GM18870 (cell line): ENCODE measurements around the gene EDEM2.
"Not testable (repeated sequence)": the region's sequence is repeated elsewhere in the genome, so short reads cannot be mapped to it uniquely, and the experiment has no call there.

Experiments used
- ATAC-seq: cut with Tn5 transposase; IDR thresholded peaks from one replicate; pipeline ENCODE4 v1.9.1; 2021; ENCODE audit warnings: moderate library complexity; ENCODE audit not compliant: unreplicated experiment

Gene EDEM2

GRCh38 chr20:35133735-35134134 lies 13.4 kb downstream of the EDEM2 start:
- ATAC-seq: no peak

- no peak for ATAC-seq
Measured at GRCh38 chr20:35133031-35133430, 14.1 kb downstream of the EDEM2 start.

GRCh38 chr20:35131934-35132333 lies 15.2 kb downstream of the EDEM2 start:
- no peak for ATAC-seq

- ATAC-seq: no peak
Measured at GRCh38 chr20:35129647-35130069, 17.5 kb downstream of the EDEM2 start.

- no peak for ATAC-seq
Measured at GRCh38 chr20:35125753-35126152, 21.4 kb downstream of the EDEM2 start.

GRCh38 chr20:35122756-35123405 lies 24.3 kb downstream of the EDEM2 start:
- ATAC-seq: no peak

- ATAC-seq: no peak
Measured at GRCh38 chr20:35121186-35121585, 25.9 kb downstream of the EDEM2 start.

- no peak for ATAC-seq
Measured at GRCh38 chr20:35120012-35120701, 27.0 kb downstream of the EDEM2 start.

GRCh38 chr20:35117629-35118028 lies 29.5 kb downstream of the EDEM2 start:
- ATAC-seq: no peak

GRCh38 chr20:35117196-35117595 lies 29.9 kb downstream of the EDEM2 start:
- ATAC-seq: no peak

GRCh38 chr20:35116258-35116657 lies 30.9 kb downstream of the EDEM2 start:
- no peak for ATAC-seq

- no peak for ATAC-seq
Measured at GRCh38 chr20:35115606-35116005, 31.5 kb downstream of the EDEM2 start.

GRCh38 chr20:35112276-35112675 lies 34.9 kb downstream of the EDEM2 start:
- not testable (repeated sequence) for ATAC-seq

GRCh38 chr20:35111141-35111888 lies 35.8 kb downstream of the EDEM2 start:
- ATAC-seq: no peak

- no peak for ATAC-seq
Measured at GRCh38 chr20:35108921-35109320, 38.2 kb downstream of the EDEM2 start.

GRCh38 chr20:35106827-35107380 lies 40.2 kb downstream of the EDEM2 start:
- no peak for ATAC-seq

GRCh38 chr20:35104685-35105295 lies 42.3 kb downstream of the EDEM2 start:
- ATAC-seq: no peak

GRCh38 chr20:35101620-35102019 lies 45.5 kb downstream of the EDEM2 start:
- no peak for ATAC-seq

GRCh38 chr20:35093267-35093884 lies 53.8 kb downstream of the EDEM2 start:
- ATAC-seq: no peak

- ATAC-seq: peak; percentile 72
Measured at GRCh38 chr20:35092524-35093266, 54.4 kb downstream of the EDEM2 start, which contains the start of gene TRPC4AP. Gene TRPC4AP, minus strand, starts transcription at chr20:35092807. Its CDS starts 26 bp downstream, at chr20:35092781.
